Heart left ventricle (tissue), 16 donors: ENCODE results near the gene CDH2. TPM values are rescaled to one million over a fixed set of nuclear protein-coding genes. Genes with fewer than 3 reads are reported as not detected.
"Not testable (repeated sequence)": the region's sequence is repeated elsewhere in the genome, so short reads cannot be mapped to it uniquely, and the experiment has no call there.

Source experiments
- ATAC-seq, 4 donors: fragments of 200-7000 bp; cut with Tn5 transposase; one replicate each; pipeline ENCODE4 v1.9.1; 2020 to 2022; ENCODE audit warnings: moderate library complexity in 4 of 4, mild to moderate bottlenecking in 3 of 4, moderate number of reproducible peaks in 1 of 4
- DNase-seq, 5 donors: peaks; one replicate each; pipeline ENCODE4 v3.0.0-alpha.2; 2020
- H3K27ac ChIP-seq, 12 donors: fragments of 200-600 bp; sonication (generic) in 4 of 12; one replicate each; pipeline versions ENCODE4 v1.5.0 to v1.8.0; 2016 to 2022; ENCODE audit warnings: mild to moderate bottlenecking in 2 of 12
- H3K27me3 ChIP-seq, 9 donors: fragments of 200-600 bp; sonication (generic) in 2 of 9; one replicate each; pipeline versions ENCODE4 v1.5.1 to v1.8.0; 2016 to 2022; ENCODE audit warnings: mild to moderate bottlenecking in 3 of 9
- H3K36me3 ChIP-seq, 9 donors: fragments of 200-600 bp; sonication (generic) in 2 of 9; one replicate each; pipeline versions ENCODE4 v1.5.0 to v1.8.0; 2018 to 2022; ENCODE audit warnings: mild to moderate bottlenecking in 2 of 9
- H3K4me1 ChIP-seq, 12 donors: fragments of 200-600 bp; sonication (generic) in 4 of 12; one replicate each; pipeline versions ENCODE4 v1.5.0 to v1.8.0; 2016 to 2022; ENCODE audit warnings: mild to moderate bottlenecking in 3 of 12
- H3K4me3 ChIP-seq, 12 donors: fragments of 200-600 bp; sonication (generic) in 4 of 12; one replicate each; pipeline versions ENCODE4 v1.5.0 to v1.8.0; 2017 to 2022; ENCODE audit warnings: mild to moderate bottlenecking in 9 of 12, moderate library complexity in 4 of 12
- H3K9me3 ChIP-seq, 12 donors: fragments of 200-600 bp; sonication (generic) in 4 of 12; one replicate each; pipeline versions ENCODE4 v1.5.0 to v1.8.0; 2016 to 2022; ENCODE audit warnings: mild to moderate bottlenecking in 1 of 12
- POLR2A ChIP-seq, 2 donors: fragments of 450-650 bp; IDR thresholded peaks; one replicate each; pipeline ENCODE4 v1.6.1; 2017; ENCODE audit warnings: antibody characterized with exemption in 2 of 2, mild to moderate bottlenecking in 2 of 2, moderate library complexity in 2 of 2
- WGBS, 4 donors: extraction: QIAGEN DNeasy Blood & Tissue Kit in 2 of 4; methylation state at CpG; one replicate each; pipeline versions ENCODE4 v1.1.5 to v1.1.7; 2013 to 2018; 5-methylcytosine and 5-hydroxymethylcytosine counted together
- intact Hi-C, 10 donors: fragments of 100-400 bp; cut with DNase I; formaldehyde crosslinking; loops; one replicate each; pipeline versions ENCODE4 v1.11.1 to v1.14.2; 2022
- polyA plus RNA-seq, 2 donors: library from polyadenylated mRNA; stranded (reverse); fragments of 200-250 nt; gene quantifications; one replicate each; pipeline ENCODE4 v1.2.3, GENCODE V29; 2013
- total RNA-seq, 9 donors: library from RNA; depleted of rRNA in 2 of 9; stranded (reverse); fragments of >200 nt in 2 of 9; fragmentation: NEBNext Ultra II Directional in 3 of 9; extraction: Animal tissue kit (Norgen Biotek cat#: 25700) in 3 of 9; gene quantifications; one replicate each; pipeline versions ENCODE4 v1.1.0 to v1.2.4, GENCODE V29; 2016 to 2023
- TF ChIP-seq, protein P1 (sequence below), 12 donors: fragments of 200-600 bp; sonication (generic) in 4 of 12; IDR thresholded peaks; one replicate each; pipeline versions ENCODE4 v1.5.0 to v1.8.0; 2018 to 2022; ENCODE audit warnings: antibody characterized with exemption in 12 of 12, mild to moderate bottlenecking in 5 of 12
- donor health status: ischemic (EF 13 %, LVEDD 7.1; RV severe dilation, severe dysfunction).
- donor health status: healthy with polysubstance abuse.
- donor health status: DM: no; HTN: yes; CAD: no.
- donor health status: DM: no; HTN: no; CAD: no.
- donor health status: ischemic (EF 25% LVEDD 6.9; RV normal size, moderate dysfunction).
- donor health status: ischemic (EF 25% LVEDD 5.7; RV mildly dilated, moderate dysfunction).
- donor health status: healthy.
- donor health status: DM: yes; HTN: yes; CAD: no.
- donor health status: ischemic (EF 35%, LVEDD 5.7; RV mildly dilated, moderate dysfunction).
- donor health status: nonischemic (EF 11% LVEDD 7.7; RV severe dilation, severe dysfunction).
- donor health status: DM: yes; HTN: yes; CAD: no.
- donor health status: PGD.
- donor health status: ischemic (EF 29% LVEDD 5.4; RV normal size, mild dysfunction).
- donor health status: nonischemic (EF 23%, LVEDD 6.1; RV moderate dilation, normal function).

The CDH2 gene
- total and polyA plus RNA-seq, 11 donors: 62.5 to 594 (median 386) TPM

DNA sequence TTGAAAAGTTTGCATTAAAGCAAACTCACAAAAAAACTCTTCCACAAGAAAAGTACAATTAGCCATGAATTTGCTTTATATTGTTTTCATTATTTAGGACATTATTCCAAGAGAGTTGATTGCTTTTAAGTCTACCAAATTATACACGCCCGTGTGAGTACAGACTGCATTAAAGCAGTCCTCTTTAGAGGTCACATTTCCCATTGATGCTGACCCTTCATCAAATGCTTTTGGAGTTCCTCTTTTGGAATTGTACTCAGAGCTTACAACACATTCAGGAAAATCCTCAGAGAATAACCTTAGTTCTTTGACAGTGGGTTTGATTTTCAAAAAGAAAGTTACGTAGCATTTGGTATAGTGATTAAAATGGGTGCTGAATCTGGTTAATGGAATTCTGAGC is 256.1 kb downstream of the CDH2 start:
- no peak overlapping the region for H3K4me3 ChIP-seq
- no peak for ATAC-seq
- intact Hi-C loops: no loop called here
- no peaks in the 10 kb centered on the region for H3K27me3 ChIP-seq
- no peaks in the 10 kb centered on the region for H3K4me1 ChIP-seq
- H3K9me3 ChIP-seq: no peaks in the 10 kb centered on the region
- TF ChIP-seq POLR2A (IDR thresholded peaks at IDR 0.05): no peak
- TF ChIP-seq, protein P1, sequence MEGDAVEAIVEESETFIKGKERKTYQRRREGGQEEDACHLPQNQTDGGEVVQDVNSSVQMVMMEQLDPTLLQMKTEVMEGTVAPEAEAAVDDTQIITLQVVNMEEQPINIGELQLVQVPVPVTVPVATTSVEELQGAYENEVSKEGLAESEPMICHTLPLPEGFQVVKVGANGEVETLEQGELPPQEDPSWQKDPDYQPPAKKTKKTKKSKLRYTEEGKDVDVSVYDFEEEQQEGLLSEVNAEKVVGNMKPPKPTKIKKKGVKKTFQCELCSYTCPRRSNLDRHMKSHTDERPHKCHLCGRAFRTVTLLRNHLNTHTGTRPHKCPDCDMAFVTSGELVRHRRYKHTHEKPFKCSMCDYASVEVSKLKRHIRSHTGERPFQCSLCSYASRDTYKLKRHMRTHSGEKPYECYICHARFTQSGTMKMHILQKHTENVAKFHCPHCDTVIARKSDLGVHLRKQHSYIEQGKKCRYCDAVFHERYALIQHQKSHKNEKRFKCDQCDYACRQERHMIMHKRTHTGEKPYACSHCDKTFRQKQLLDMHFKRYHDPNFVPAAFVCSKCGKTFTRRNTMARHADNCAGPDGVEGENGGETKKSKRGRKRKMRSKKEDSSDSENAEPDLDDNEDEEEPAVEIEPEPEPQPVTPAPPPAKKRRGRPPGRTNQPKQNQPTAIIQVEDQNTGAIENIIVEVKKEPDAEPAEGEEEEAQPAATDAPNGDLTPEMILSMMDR (IDR thresholded peaks at IDR 0.05): no peak
- H3K36me3 ChIP-seq: no peaks in the 10 kb centered on the region
- DNase-seq: no peak
- WGBS, 4 donors: 86 to 93% (median 89%) methylated on average over 3 of the region's 3 CpGs
- no peak overlapping the region for H3K27ac ChIP-seq

DNA sequence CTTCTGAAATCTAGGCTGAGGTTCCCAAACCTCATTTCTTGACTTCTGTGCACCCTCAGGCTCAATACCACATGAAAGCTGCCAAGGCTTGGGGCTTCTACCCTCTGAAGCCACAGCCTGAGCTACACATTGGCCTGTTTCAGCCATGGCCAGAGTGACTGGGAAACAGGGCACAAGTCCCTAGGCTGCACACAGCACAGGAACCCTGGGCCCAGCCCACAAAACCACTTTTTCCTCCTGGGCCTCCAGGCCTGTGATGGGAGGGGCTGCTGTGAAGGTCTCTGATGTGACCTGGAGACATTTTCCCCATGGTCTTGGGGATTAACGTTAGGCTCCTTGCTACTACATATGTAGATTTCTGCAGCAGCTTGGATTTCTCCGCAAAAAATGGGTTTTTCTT is 270.7 kb downstream of the CDH2 start:
- intact Hi-C loops, H3K36me3 ChIP-seq, H3K4me3 ChIP-seq, H3K27me3 ChIP-seq, ATAC-seq, DNase-seq, H3K4me1 ChIP-seq, H3K27ac ChIP-seq: not testable (repeated sequence)
- 88 to 92% (median 88%) methylated on average over 2 of the region's 2 CpGs for WGBS, 4 donors
- peaks cover 0 to 40% (median 10%) of the 10 kb centered on the region in 12 donors for H3K9me3 ChIP-seq

DNA sequence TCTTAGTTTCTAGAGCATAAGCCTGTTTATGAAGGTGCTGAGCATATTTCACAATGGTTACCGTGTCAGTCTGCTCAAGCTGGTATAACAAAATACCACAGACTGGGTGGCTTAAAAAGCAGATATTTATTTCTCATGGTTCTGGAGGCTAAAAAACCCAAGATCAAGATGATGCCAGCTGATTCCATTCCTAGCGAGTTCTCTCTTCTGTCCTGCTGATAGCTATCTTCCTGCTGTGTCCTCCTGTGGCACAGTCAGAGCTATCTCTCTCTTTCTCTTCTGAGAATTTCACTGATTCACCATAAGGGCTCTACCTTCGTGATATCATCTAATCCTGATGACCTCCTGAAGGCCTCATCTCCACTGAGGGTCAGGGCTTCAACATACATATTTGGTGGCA is 273.0 kb downstream of the CDH2 start:
- H3K36me3 ChIP-seq: no peaks in the 10 kb centered on the region
- H3K9me3 ChIP-seq: peaks cover 0 to 19% (median 2%) of the 10 kb centered on the region in 12 donors
- no peak overlapping the region for H3K4me3 ChIP-seq
- ATAC-seq (no peak), DNase-seq (no peak)
- 58 to 76% (median 67%) methylated on average over 3 of the region's 3 CpGs for WGBS, 4 donors
- no peaks in the 10 kb centered on the region for H3K4me1 ChIP-seq
- no peak overlapping the region for H3K27ac ChIP-seq
- no peak for TF ChIP-seq POLR2A (IDR thresholded peaks at IDR 0.05)
- TF ChIP-seq, protein P1 (IDR thresholded peaks at IDR 0.05): no peak
- intact Hi-C loops: no loop called here
- no peaks in the 10 kb centered on the region for H3K27me3 ChIP-seq

DNA sequence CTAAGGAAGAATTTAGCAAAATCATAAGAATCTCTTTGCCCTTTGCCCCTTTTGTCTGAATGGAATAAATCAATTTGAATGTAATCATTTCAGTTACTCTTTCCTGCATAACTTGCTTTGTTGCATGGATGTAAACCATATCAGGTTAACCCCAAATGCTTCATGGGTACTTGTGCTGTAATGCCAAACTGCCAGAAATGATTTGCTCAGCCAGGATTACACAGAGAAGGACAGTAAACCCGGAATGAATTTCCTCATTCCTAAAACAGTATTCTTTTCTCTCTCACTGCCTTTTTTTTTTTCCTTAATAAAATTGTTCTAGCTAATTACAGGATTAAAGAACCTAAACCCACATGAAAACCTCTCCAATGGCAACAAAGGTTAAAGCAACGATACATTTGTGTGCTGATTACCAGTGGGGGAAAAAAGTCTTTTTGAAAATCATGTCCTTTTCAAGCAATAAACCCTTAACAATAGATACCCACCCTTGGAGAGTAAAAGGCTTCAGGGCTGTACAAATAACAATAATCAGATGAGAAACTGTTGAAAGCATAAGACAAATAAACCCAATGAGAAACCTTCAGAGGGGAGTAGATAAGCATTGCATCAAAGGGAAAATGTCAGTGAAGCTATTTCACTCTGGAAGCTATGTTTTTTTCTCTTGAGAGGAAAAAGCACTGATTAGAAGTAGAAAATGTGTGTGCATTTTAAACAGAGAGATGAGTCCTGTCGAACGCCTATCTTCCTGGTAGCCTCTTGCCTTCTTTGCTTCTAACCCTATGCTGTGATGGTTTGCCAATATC is 275.3 kb downstream of the CDH2 start:
- WGBS, 4 donors: 54 to 60% (median 57%) methylated on average over 4 of the region's 4 CpGs
- DNase-seq (no peak), ATAC-seq (no peak)
- no peaks in the 10 kb centered on the region for H3K4me1 ChIP-seq
- no peak for TF ChIP-seq POLR2A (IDR thresholded peaks at IDR 0.05)
- TF ChIP-seq, protein P1 (IDR thresholded peaks at IDR 0.05): no peak
- H3K4me3 ChIP-seq: no peak overlapping the region
- no peak overlapping the region for H3K27ac ChIP-seq
- H3K27me3 ChIP-seq: no peaks in the 10 kb centered on the region
- intact Hi-C loops: no loop called here
- peaks cover 0 to 7% (median 0%) of the 10 kb centered on the region in 12 donors for H3K9me3 ChIP-seq
- no peaks in the 10 kb centered on the region for H3K36me3 ChIP-seq
